Body of pancreas (tissue), 4 donors: Measurements from ENCODE around the gene THADA. TPM values are rescaled to one million over a fixed set of nuclear protein-coding genes. Genes with fewer than 3 reads are reported as not detected.

Experiments used
- ATAC-seq: fragments of 150-250 bp; one replicate; pipeline ENCODE4 v1.9.1; 2016
- DNase-seq, 4 donors: peaks; one replicate each; pipeline ENCODE4 v3.0.0-alpha.2; 2019
- H3K27ac ChIP-seq, 4 donors: fragments of 200-600 bp; sonication (generic); 1 replicate in 3 of 4; 2 replicates in 1 of 4; pipeline versions ENCODE4 v1.5.1 to v1.6.1; 2016 to 2019; ENCODE audit warnings: mild to moderate bottlenecking in 1 of 4, mixed read lengths in 1 of 4, moderate library complexity in 1 of 4
- H3K27me3 ChIP-seq, 2 donors: fragments of 200-600 bp; sonication (generic); one replicate each; pipeline ENCODE4 v1.6.0; 2016; ENCODE audit warnings: mild to moderate bottlenecking in 1 of 2
- H3K36me3 ChIP-seq, 2 donors: fragments of 200-600 bp; sonication (generic); replicated peaks in 1 of 2; 2 replicates each; pipeline ENCODE4 v1.5.1; 2016; ENCODE audit warnings: low read depth in 2 of 2; ENCODE audit not compliant: insufficient read depth in 1 of 2
- H3K4me1 ChIP-seq: fragments of 200-600 bp; sonication (generic); one replicate; pipeline ENCODE4 v1.6.0; 2016
- H3K4me3 ChIP-seq, 2 donors: fragments of 200-600 bp; sonication (generic); 1 replicate in 1 of 2; 2 replicates in 1 of 2; pipeline ENCODE4 v1.5.1; 2016 to 2019
- H3K9me3 ChIP-seq, 3 donors: fragments of 200-600 bp; sonication (generic); 1 replicate in 2 of 3; 2 replicates in 1 of 3; pipeline ENCODE4 v1.5.1; 2016
- POLR2A ChIP-seq, 3 donors: fragments of 450-650 bp; IDR thresholded peaks; one replicate each; pipeline ENCODE4 v1.6.1; 2016; ENCODE audit warnings: antibody characterized with exemption in 3 of 3, mild to moderate bottlenecking in 2 of 3
- WGBS, 2 donors: methylation state at CpG; one replicate each; pipeline ENCODE4 v1.1.5; 2017; 5-methylcytosine and 5-hydroxymethylcytosine counted together
- intact Hi-C: fragments of 100-400 bp; cut with DNase I; formaldehyde crosslinking; loops from one replicate; pipeline ENCODE4 v1.15.1; 2023
- total RNA-seq, 2 donors: library from RNA; depleted of rRNA; stranded (reverse); fragments of >200 nt; gene quantifications; one replicate each; pipeline ENCODE4 v1.1.0, GENCODE V29; 2016
- TF ChIP-seq, protein P1 (sequence below), 7 experiments: fragments of 450-650 bp in 4 of 7; fragments of 200-600 bp in 3 of 7; sonication (generic) in 3 of 7; IDR thresholded peaks; one replicate each; pipeline ENCODE4 v1.5.1; 2016 to 2019; ENCODE audit warnings: antibody characterized with exemption in 7 of 7

The THADA gene
- total RNA-seq, 2 donors from 2014 or later: 27.5 to 41.9 TPM

DNA sequence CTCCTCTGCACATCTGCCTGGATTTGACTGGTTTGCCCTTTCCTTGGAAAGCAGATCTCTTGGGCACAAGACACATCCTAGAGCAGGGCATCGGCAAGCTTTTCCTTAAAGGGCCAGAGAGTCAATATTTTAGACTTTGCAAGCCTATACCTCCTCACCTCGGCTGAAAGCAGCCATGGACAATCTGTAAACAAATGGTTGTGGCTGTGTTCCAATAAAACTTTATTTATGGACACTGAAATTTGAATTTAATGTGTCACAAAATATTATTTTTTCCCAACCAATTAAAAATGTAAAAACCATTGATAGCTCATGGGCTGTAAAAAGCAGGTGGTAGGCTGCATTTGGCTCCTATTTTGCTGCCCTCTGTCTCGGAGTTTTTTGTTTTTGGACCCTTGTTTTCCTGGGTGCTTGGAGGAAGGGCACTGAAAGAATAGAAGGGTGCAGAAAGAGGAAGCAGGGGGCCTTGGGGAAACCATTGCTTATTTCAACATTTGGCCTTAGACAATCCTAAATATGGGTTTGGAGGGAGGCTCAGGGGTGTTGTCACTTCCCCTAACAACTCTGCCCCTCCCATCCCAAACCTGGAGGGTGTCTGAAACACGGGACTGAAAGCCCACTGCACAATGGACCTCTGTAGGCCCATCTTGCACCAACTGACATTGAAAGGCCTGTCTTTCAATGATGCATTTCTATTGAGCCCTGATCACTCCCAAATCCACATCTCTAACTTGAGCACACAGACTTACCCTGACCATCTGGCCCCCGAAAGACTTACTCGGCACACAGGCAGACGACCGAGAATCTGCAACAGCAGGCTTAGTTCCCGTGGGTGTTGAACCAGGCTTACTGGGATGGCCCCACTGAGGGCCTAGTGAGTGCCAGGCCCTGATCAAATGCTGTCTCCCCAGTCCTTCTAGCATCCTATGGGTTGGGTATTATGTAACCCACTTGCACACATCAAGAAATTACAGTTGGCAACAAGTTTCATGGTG lies 362.3 kb downstream of the THADA start:
- Histone ChIP-seq H3K36me3 (peaks cover 0 to 1% of the 10 kb centered on the region in 2 donors), H3K27ac (peak overlapping the region in 1 of 4 donors; percentile 1), H3K27me3 (no peaks in the 10 kb centered on the region), H3K4me3 (no peak overlapping the region), H3K4me1 (peaks cover 13% of the 10 kb centered on the region), H3K9me3 (no peaks in the 10 kb centered on the region)
- TF ChIP-seq POLR2A (IDR thresholded peaks at IDR 0.05): no peak
- TF ChIP-seq, protein P1, sequence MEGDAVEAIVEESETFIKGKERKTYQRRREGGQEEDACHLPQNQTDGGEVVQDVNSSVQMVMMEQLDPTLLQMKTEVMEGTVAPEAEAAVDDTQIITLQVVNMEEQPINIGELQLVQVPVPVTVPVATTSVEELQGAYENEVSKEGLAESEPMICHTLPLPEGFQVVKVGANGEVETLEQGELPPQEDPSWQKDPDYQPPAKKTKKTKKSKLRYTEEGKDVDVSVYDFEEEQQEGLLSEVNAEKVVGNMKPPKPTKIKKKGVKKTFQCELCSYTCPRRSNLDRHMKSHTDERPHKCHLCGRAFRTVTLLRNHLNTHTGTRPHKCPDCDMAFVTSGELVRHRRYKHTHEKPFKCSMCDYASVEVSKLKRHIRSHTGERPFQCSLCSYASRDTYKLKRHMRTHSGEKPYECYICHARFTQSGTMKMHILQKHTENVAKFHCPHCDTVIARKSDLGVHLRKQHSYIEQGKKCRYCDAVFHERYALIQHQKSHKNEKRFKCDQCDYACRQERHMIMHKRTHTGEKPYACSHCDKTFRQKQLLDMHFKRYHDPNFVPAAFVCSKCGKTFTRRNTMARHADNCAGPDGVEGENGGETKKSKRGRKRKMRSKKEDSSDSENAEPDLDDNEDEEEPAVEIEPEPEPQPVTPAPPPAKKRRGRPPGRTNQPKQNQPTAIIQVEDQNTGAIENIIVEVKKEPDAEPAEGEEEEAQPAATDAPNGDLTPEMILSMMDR (IDR thresholded peaks at IDR 0.05): no peak
- intact Hi-C loops: loop anchor here (5.0 to 10.0 kb wide), 3 partner anchors 109 to 389 kb away; no protein-coding TSS in a partner anchor
- DNase-seq (peak in 1 of 4 donors; percentile 43), ATAC-seq (no peak)
- WGBS, 2 donors: 68 to 71% methylated on average over 5 to 9 of the region's 9 CpGs

DNA sequence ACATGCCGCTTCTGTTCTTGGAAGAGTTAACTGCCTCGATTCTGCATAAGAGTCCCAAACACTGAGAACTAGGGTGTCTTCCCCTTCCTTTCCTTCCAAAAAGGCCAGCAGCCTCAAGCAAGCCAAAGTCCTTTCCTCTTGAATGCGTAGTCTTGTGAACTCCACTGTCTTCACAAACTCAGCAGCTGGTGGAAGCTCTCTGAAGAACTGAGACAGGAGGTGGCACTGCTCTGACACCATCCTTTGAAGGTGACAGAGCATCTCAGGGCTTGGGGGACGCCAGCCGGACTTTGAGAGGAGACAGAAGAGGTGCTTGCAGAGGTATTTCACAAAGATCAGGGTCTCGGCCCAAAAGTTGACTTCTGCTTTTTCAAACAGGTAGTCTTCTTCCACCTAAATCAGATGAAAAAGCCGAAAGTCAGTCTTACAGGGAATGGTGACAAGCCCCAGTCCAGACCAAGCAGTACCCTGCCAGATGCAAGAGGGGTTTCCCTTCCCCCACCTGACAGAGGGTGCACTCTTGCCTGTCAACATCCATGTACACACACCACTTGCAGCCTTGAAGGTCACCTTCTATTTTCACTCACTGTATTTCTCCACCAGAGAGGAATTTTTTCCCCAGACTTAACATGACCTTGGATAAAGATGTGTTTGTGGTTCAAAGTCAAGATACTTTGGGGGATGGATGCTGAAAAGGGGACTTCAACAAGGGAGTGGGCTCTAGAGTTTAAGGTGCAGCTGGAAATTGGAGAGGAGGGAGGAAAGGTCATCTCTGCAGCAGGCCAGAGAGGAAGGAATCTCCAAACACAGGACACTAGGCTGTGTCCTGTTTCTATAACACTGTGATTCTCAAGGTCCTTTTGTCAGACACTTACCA lies 364.6 kb downstream of the THADA start:
- Histone ChIP-seq H3K36me3 (peaks cover 0 to 1% of the 10 kb centered on the region in 2 donors), H3K4me1 (peaks cover 25% of the 10 kb centered on the region), H3K9me3 (no peaks in the 10 kb centered on the region), H3K4me3 (no peak overlapping the region), H3K27ac (no peak overlapping the region), H3K27me3 (no peaks in the 10 kb centered on the region)
- WGBS, 2 donors: 90 to 91% methylated on average over 7 of the region's 7 CpGs
- intact Hi-C loops: loop anchor here (5.0 to 10.0 kb wide), 3 partner anchors 106 to 386 kb away; no protein-coding TSS in a partner anchor
- ATAC-seq: no peak
- no peak for DNase-seq
- TF ChIP-seq, protein P1 (IDR thresholded peaks at IDR 0.05): no peak
- TF ChIP-seq POLR2A (IDR thresholded peaks at IDR 0.05): no peak

GRCh38 chr2:43230351-43230885 lies 365.4 kb downstream of the THADA start:
- intact Hi-C loops: loop anchor here (5.0 to 10.0 kb wide), 3 partner anchors 106 to 386 kb away; no protein-coding TSS in a partner anchor
- WGBS, 2 donors: 81 to 87% methylated on average over 4 of the region's 4 CpGs
- H3K9me3 ChIP-seq: no peaks in the 10 kb centered on the region
- no peak overlapping the region for H3K27ac ChIP-seq
- no peaks in the 10 kb centered on the region for H3K27me3 ChIP-seq
- ATAC-seq: no peak
- TF ChIP-seq, protein P1 (IDR thresholded peaks at IDR 0.05): no peak
- TF ChIP-seq POLR2A (IDR thresholded peaks at IDR 0.05): no peak
- H3K36me3 ChIP-seq: peaks cover 0 to 1% of the 10 kb centered on the region in 2 donors
- H3K4me3 ChIP-seq: no peak overlapping the region
- peaks cover 25% of the 10 kb centered on the region for H3K4me1 ChIP-seq
- DNase-seq: no peak

DNA sequence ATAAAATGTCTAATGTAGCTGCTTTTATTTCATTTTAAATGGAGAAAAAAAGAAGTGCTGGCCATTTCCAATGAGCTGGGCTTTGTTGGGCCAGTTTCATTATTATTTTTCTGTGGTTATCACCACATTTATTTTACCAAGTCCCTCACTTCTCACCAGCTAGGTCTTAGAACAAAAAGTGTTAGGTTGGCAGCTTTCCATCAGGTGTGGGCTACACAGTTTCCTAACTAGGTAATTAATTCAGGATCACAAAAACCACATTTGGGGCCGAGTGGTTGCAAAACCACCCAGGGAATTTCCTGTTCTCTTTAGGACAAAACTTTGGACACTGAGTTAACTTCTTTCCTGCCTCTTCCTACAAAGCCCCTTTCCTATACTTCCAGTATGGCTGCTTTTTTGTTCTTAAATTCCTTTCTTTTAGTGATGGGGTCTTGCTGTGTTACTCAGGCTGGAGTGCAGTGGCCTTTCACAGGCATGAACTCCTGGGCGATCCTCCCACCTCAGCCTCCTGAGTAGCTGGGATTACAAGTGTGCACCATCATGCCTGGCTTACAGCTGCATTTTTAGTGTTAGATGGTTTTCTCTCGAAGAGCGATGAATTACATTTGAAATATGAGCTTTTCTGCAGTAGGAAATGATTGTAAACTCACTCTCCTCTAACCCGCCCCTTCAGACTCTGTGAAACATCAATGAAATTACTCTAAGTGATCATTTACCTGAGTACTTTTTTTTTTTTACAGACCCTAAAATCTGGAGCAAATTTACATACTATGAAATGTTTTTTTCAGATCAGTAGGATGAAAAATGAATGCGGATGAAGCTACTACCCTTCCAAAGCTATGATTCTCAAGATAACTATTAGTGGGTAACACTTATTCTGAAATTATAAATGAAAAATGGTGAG lies 366.8 kb downstream of the THADA start:
- Histone ChIP-seq H3K36me3 (peaks cover 1 to 8% of the 10 kb centered on the region in 2 donors), H3K27me3 (no peaks in the 10 kb centered on the region), H3K27ac (peak overlapping the region; percentile 97 to 98 (median 97)), H3K9me3 (no peaks in the 10 kb centered on the region), H3K4me3 (no peak overlapping the region), H3K4me1 (peaks cover 25% of the 10 kb centered on the region)
- 16 to 28% methylated on average over 6 of the region's 6 CpGs for WGBS, 2 donors
- intact Hi-C loops: no loop called here
- no peak for ATAC-seq
- no peak for TF ChIP-seq POLR2A (IDR thresholded peaks at IDR 0.05)
- DNase-seq: peak in 1 of 4 donors; percentile 28
